Muscle layer of duodenum (tissue), 2 donors: ENCODE data around the gene WWC2.

ENCODE experiments used
- H3K27ac ChIP-seq: one replicate; pipeline ENCODE4 v1.7.0; 2013; ENCODE audit warnings: mild to moderate bottlenecking, low read length
- H3K27me3 ChIP-seq: one replicate; pipeline ENCODE4 v1.7.0; 2013; ENCODE audit warnings: low read depth, mild to moderate bottlenecking, control low read depth, low read length
- H3K36me3 ChIP-seq, 2 donors: one replicate each; pipeline ENCODE4 v1.7.0; 2013; ENCODE audit warnings: low read length in 2 of 2, control low read depth in 1 of 2, mild to moderate bottlenecking in 1 of 2; ENCODE audit not compliant: insufficient read depth in 2 of 2, control insufficient read depth in 1 of 2
- H3K4me1 ChIP-seq, 2 donors: one replicate each; pipeline ENCODE4 v1.7.0; 2013; ENCODE audit warnings: low read length in 2 of 2, mild to moderate bottlenecking in 2 of 2, control low read depth in 1 of 2, moderate library complexity in 1 of 2; ENCODE audit not compliant: insufficient read depth in 2 of 2, control insufficient read depth in 1 of 2
- H3K4me3 ChIP-seq, 2 donors: one replicate each; pipeline ENCODE4 v1.7.0; 2013; ENCODE audit warnings: low read length in 2 of 2, low read depth in 1 of 2, mild to moderate bottlenecking in 1 of 2
- H3K9me3 ChIP-seq, 2 donors: one replicate each; pipeline ENCODE4 v1.7.0; 2013; ENCODE audit warnings: low read length in 2 of 2, control low read depth in 1 of 2, mild to moderate bottlenecking in 1 of 2; ENCODE audit not compliant: control insufficient read depth in 1 of 2
- donor health status: healthy.

Gene WWC2

GRCh38 chr4:183286590-183287308 is 187.7 kb downstream of the WWC2 start:
- Histone ChIP-seq H3K4me3 (no peak overlapping the region), H3K27me3 (no peaks in the 10 kb centered on the region), H3K27ac (no peak overlapping the region), H3K36me3 (peaks cover 37 to 75% of the 10 kb centered on the region in 2 donors), H3K4me1 (peaks cover 0 to 3% of the 10 kb centered on the region in 2 donors), H3K9me3 (no peaks in the 10 kb centered on the region)

GRCh38 chr4:183287309-183287659 is 188.2 kb downstream of the WWC2 start:
- Histone ChIP-seq H3K4me1 (no peaks in the 10 kb centered on the region), H3K4me3 (no peak overlapping the region), H3K27ac (no peak overlapping the region), H3K36me3 (peaks cover 34 to 71% of the 10 kb centered on the region in 2 donors), H3K9me3 (no peaks in the 10 kb centered on the region), H3K27me3 (no peaks in the 10 kb centered on the region)

- no peak overlapping the region for H3K4me3 ChIP-seq
- no peaks in the 10 kb centered on the region for H3K27me3 ChIP-seq
- no peak overlapping the region for H3K27ac ChIP-seq
- no peaks in the 10 kb centered on the region for H3K9me3 ChIP-seq
- H3K4me1 ChIP-seq, result no peaks in the 10 kb centered on the region
- H3K36me3 ChIP-seq, result peaks cover 30 to 69% of the 10 kb centered on the region in 2 donors
These were observed 188.6 kb downstream of the WWC2 start for GRCh38 chr4:183287677-183288076.

GRCh38 chr4:183288955-183289354 is 189.9 kb downstream of the WWC2 start:
- H3K27ac ChIP-seq, result no peak overlapping the region
- no peaks in the 10 kb centered on the region for H3K9me3 ChIP-seq
- no peaks in the 10 kb centered on the region for H3K27me3 ChIP-seq
- no peak overlapping the region for H3K4me3 ChIP-seq
- H3K4me1 ChIP-seq, result no peaks in the 10 kb centered on the region
- H3K36me3 ChIP-seq, result peaks cover 23 to 63% of the 10 kb centered on the region in 2 donors

- no peaks in the 10 kb centered on the region for H3K9me3 ChIP-seq
- peaks cover 16 to 57% of the 10 kb centered on the region in 2 donors for H3K36me3 ChIP-seq
- no peak overlapping the region for H3K4me3 ChIP-seq
- no peaks in the 10 kb centered on the region for H3K4me1 ChIP-seq
- no peak overlapping the region for H3K27ac ChIP-seq
- H3K27me3 ChIP-seq, result no peaks in the 10 kb centered on the region
These were observed 190.6 kb downstream of the WWC2 start for GRCh38 chr4:183289688-183290087.

GRCh38 chr4:183291070-183291469 is 192.0 kb downstream of the WWC2 start:
- Histone ChIP-seq H3K27me3 (no peaks in the 10 kb centered on the region), H3K36me3 (peaks cover 21 to 59% of the 10 kb centered on the region in 2 donors), H3K4me3 (no peak overlapping the region), H3K27ac (no peak overlapping the region), H3K9me3 (no peaks in the 10 kb centered on the region), H3K4me1 (no peaks in the 10 kb centered on the region)

- no peaks in the 10 kb centered on the region for H3K27me3 ChIP-seq
- peaks cover 11 to 29% of the 10 kb centered on the region in 2 donors for H3K36me3 ChIP-seq
- no peaks in the 10 kb centered on the region for H3K9me3 ChIP-seq
- H3K27ac ChIP-seq, result no peak overlapping the region
- H3K4me1 ChIP-seq, result no peaks in the 10 kb centered on the region
- no peak overlapping the region for H3K4me3 ChIP-seq
These were observed 196.7 kb downstream of the WWC2 start for GRCh38 chr4:183295711-183296110.

GRCh38 chr4:183297675-183298074 is 198.6 kb downstream of the WWC2 start:
- H3K4me3 ChIP-seq, result no peak overlapping the region
- no peaks in the 10 kb centered on the region for H3K9me3 ChIP-seq
- H3K27me3 ChIP-seq, result no peaks in the 10 kb centered on the region
- no peaks in the 10 kb centered on the region for H3K4me1 ChIP-seq
- no peak overlapping the region for H3K27ac ChIP-seq
- peaks cover 11 to 32% of the 10 kb centered on the region in 2 donors for H3K36me3 ChIP-seq

GRCh38 chr4:183299464-183299863 is 200.4 kb downstream of the WWC2 start:
- Histone ChIP-seq H3K4me1 (no peaks in the 10 kb centered on the region), H3K4me3 (no peak overlapping the region), H3K36me3 (peaks cover 11 to 38% of the 10 kb centered on the region in 2 donors), H3K27me3 (no peaks in the 10 kb centered on the region), H3K9me3 (no peaks in the 10 kb centered on the region), H3K27ac (no peak overlapping the region)

GRCh38 chr4:183300070-183300469 is 201.0 kb downstream of the WWC2 start:
- Histone ChIP-seq H3K4me1 (no peaks in the 10 kb centered on the region), H3K9me3 (no peaks in the 10 kb centered on the region), H3K27me3 (no peaks in the 10 kb centered on the region), H3K27ac (no peak overlapping the region), H3K36me3 (peaks cover 11 to 39% of the 10 kb centered on the region in 2 donors), H3K4me3 (no peak overlapping the region)

- no peak overlapping the region for H3K27ac ChIP-seq
- peaks cover 5 to 33% of the 10 kb centered on the region in 2 donors for H3K36me3 ChIP-seq
- H3K9me3 ChIP-seq, result no peaks in the 10 kb centered on the region
- no peak overlapping the region for H3K4me3 ChIP-seq
- H3K27me3 ChIP-seq, result no peaks in the 10 kb centered on the region
- no peaks in the 10 kb centered on the region for H3K4me1 ChIP-seq
These were observed 201.6 kb downstream of the WWC2 start for GRCh38 chr4:183300655-183301054.

GRCh38 chr4:183303301-183303700 is 204.2 kb downstream of the WWC2 start:
- Histone ChIP-seq H3K27me3 (no peaks in the 10 kb centered on the region), H3K4me3 (no peak overlapping the region), H3K9me3 (no peaks in the 10 kb centered on the region), H3K27ac (no peak overlapping the region), H3K4me1 (no peaks in the 10 kb centered on the region), H3K36me3 (peaks cover 0 to 19% of the 10 kb centered on the region in 2 donors)
